Ishikawa (cell line): ENCODE results near the gene DHX30.

ENCODE experiments used
- NFIC ChIP-seq: IDR thresholded peaks from 2 replicates; pipeline ENCODE4 v1.6.1; 2012
- RAD21 ChIP-seq: IDR thresholded peaks from 2 replicates; pipeline ENCODE4 v1.6.1; 2012; ENCODE audit warnings: low read depth
- TAF1 ChIP-seq: IDR thresholded peaks from 2 replicates; pipeline ENCODE4 v1.6.1; 2012; ENCODE audit warnings: low read depth, mild to moderate bottlenecking
- USF1 ChIP-seq: IDR thresholded peaks from 2 replicates; pipeline ENCODE4 v1.6.1; 2012
- YY1 ChIP-seq: IDR thresholded peaks from 2 replicates; pipeline ENCODE4 v1.6.1; 2012; ENCODE audit warnings: low read depth

GRCh38 chr3:47888986-47889757 is 86.2 kb downstream of the DHX30 start:
- TF ChIP-seq NFIC (no peak), USF1 (no peak), TAF1 (no peak), YY1 (no peak), RAD21 (no peak)
